Measurements from ENCODE around the gene MIGA2. TPM values are rescaled to one million over a fixed set of nuclear protein-coding genes. Genes with fewer than 3 reads are reported as not detected.

MIGA2 gene
- total RNA-seq, 1 donor from 2014 or later, result 21.6 TPM

- H3K4me3 ChIP-seq (ENCODE audit: low read depth, low read length), result no peak overlapping the region
- no peak for DNase-seq (ENCODE audit: low read depth)
- H3K27me3 ChIP-seq (ENCODE audit: control insufficient read depth, insufficient read depth, low read length), result no peaks in the 10 kb centered on the region
- peaks cover 1% of the 10 kb centered on the region for H3K36me3 ChIP-seq (ENCODE audit: control insufficient read depth, insufficient read depth, low read length)
- TF ChIP-seq, protein P1, sequence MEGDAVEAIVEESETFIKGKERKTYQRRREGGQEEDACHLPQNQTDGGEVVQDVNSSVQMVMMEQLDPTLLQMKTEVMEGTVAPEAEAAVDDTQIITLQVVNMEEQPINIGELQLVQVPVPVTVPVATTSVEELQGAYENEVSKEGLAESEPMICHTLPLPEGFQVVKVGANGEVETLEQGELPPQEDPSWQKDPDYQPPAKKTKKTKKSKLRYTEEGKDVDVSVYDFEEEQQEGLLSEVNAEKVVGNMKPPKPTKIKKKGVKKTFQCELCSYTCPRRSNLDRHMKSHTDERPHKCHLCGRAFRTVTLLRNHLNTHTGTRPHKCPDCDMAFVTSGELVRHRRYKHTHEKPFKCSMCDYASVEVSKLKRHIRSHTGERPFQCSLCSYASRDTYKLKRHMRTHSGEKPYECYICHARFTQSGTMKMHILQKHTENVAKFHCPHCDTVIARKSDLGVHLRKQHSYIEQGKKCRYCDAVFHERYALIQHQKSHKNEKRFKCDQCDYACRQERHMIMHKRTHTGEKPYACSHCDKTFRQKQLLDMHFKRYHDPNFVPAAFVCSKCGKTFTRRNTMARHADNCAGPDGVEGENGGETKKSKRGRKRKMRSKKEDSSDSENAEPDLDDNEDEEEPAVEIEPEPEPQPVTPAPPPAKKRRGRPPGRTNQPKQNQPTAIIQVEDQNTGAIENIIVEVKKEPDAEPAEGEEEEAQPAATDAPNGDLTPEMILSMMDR (IDR thresholded peaks at IDR 0.05; ENCODE audit: insufficient read depth, low read length, poor library complexity, severe bottlenecking), result no peak
These were observed 37.7 kb downstream of the MIGA2 start for GRCh38 chr9:129074106-129074505.

GRCh38 chr9:129075996-129076639, 39.7 kb downstream of the MIGA2 start:
- Histone ChIP-seq H3K36me3 (ENCODE audit: control insufficient read depth, insufficient read depth, low read length) (no peaks in the 10 kb centered on the region), H3K4me3 (ENCODE audit: low read depth, low read length) (no peak overlapping the region), H3K27me3 (ENCODE audit: control insufficient read depth, insufficient read depth, low read length) (no peaks in the 10 kb centered on the region)
- no peak for DNase-seq (ENCODE audit: low read depth)
- TF ChIP-seq, protein P1 (IDR thresholded peaks at IDR 0.05; ENCODE audit: insufficient read depth, low read length, poor library complexity, severe bottlenecking), result no peak

DNA sequence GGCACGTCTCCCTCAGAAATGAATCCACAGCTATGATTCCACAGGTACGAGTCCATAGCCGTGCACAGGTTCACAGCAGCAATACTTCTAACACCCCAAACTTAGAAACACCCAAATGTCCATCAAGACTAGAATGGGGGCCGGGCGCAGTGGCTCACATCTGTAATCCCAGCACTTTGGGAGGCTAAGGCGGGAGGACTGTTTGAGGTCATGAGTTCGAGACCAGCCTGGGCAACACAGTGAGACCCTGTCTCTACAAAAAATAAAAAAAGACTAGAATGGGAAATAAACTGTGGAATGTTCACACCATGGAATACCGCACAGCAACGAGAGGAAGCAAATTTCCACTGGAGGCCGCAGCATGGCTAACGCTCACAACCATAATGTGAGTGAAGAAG, 40.2 kb downstream of the MIGA2 start:
- H3K27me3 ChIP-seq (ENCODE audit: control insufficient read depth, insufficient read depth, low read length), result no peaks in the 10 kb centered on the region
- H3K4me3 ChIP-seq (ENCODE audit: low read depth, low read length), result no peak overlapping the region
- no peaks in the 10 kb centered on the region for H3K36me3 ChIP-seq (ENCODE audit: control insufficient read depth, insufficient read depth, low read length)
- no peak for DNase-seq (ENCODE audit: low read depth)
- TF ChIP-seq, protein P1 (IDR thresholded peaks at IDR 0.05; ENCODE audit: insufficient read depth, low read length, poor library complexity, severe bottlenecking), result no peak

- Histone ChIP-seq H3K27me3 (ENCODE audit: control insufficient read depth, insufficient read depth, low read length) (no peaks in the 10 kb centered on the region), H3K36me3 (ENCODE audit: control insufficient read depth, insufficient read depth, low read length) (no peaks in the 10 kb centered on the region), H3K4me3 (ENCODE audit: low read depth, low read length) (no peak overlapping the region)
- TF ChIP-seq, protein P1 (IDR thresholded peaks at IDR 0.05; ENCODE audit: insufficient read depth, low read length, poor library complexity, severe bottlenecking), result no peak
- DNase-seq (ENCODE audit: low read depth), result no peak
These were observed 40.8 kb downstream of the MIGA2 start for GRCh38 chr9:129077236-129077635.

- no peaks in the 10 kb centered on the region for H3K36me3 ChIP-seq (ENCODE audit: control insufficient read depth, insufficient read depth, low read length)
- H3K4me3 ChIP-seq (ENCODE audit: low read depth, low read length), result no peak overlapping the region
- DNase-seq (ENCODE audit: low read depth), result no peak
- TF ChIP-seq, protein P1 (IDR thresholded peaks at IDR 0.05; ENCODE audit: insufficient read depth, low read length, poor library complexity, severe bottlenecking), result no peak
- H3K27me3 ChIP-seq (ENCODE audit: control insufficient read depth, insufficient read depth, low read length), result no peaks in the 10 kb centered on the region
These were observed 42.5 kb downstream of the MIGA2 start for GRCh38 chr9:129078691-129079503.
